ENCODE results near the gene PGLYRP1.

PGLYRP1 gene, protein sequence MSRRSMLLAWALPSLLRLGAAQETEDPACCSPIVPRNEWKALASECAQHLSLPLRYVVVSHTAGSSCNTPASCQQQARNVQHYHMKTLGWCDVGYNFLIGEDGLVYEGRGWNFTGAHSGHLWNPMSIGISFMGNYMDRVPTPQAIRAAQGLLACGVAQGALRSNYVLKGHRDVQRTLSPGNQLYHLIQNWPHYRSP

DNA sequence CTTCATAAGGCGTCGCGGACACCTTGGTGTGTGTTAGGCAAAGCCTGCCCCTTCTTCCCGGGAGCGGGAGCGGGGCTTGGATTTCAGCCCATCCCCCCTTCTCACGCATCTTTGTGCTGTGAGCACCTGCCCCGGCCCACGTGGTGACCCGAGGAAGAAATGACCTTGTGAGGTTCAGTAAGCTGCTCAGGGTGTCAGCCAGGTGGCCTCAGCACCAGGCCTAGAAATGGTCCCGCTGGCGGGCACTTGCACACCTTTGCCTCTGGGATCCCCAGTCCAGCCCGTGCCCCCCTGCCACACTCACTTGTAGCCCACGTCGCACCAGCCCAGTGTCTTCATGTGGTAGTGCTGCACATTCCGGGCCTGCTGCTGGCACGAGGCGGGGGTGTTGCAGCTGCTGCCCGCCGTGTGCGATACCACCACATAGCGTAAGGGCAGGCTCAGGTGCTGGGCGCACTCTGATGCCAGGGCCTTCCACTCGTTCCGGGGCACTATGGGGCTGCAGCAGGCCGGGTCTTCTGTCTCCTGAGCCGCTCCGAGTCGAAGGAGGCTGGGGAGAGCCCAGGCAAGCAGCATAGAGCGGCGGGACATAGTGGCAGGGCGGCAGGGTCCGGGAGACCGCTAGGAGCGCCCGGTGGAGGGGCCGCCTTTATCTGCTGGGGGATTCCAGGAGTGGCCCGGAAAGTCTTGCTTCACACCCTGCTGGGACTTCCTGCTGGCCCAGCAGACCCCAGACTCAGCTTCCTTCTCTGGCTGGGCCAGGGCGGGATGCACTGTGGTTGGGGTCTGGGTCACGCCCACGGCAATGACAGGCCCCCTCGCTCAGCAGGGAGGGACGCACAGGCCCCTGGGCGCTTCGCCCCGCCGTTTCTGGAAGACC, at the start of gene PGLYRP1:
Gene PGLYRP1 (minus strand): TSS at position 623 of the 880 bp plus-strand sequence. CDS start 32 bp downstream, at position 591.
- no peak within 1 kb of the TSS for H3K4me3 ChIP-seq (ENCODE audit: low read length)

DNA sequence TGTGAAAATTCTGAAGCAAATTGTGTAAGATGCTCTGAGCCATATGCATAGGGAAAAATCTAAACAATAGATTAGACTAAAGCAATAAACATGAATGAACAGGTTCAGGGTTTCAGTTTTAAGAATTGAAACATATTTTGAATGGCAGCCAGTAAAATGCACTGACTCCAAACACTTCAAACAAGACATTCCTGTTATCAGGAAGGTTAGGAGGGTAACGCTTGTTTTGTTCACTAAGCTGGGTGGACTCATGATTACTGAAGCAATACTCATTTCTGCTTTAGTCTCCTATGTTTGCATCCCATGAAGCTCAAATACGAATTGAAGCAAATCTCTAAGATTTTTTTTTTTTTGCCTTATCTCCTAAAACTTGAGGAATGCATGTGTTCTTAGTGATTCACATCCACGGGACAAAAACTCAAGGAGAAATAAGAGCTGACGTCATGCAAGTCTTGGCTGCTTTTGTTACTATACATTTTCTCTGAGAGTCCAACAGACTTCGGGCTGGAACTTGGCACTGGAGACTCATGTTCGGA, 47.0 kb upstream of the PGLYRP1 start:
- TF ChIP-seq ZNF274 (IDR thresholded peaks at IDR 0.05; ENCODE audit: low read depth, low read length) = no peak
- H3K4me3 ChIP-seq (ENCODE audit: low read length) = no peak overlapping the region

More for the DNA sequence above, at the start of gene PGLYRP1:
- TF ChIP-seq ZNF274 (IDR thresholded peaks at IDR 0.05; ENCODE audit: low read depth, low read length) = no peak

DNA sequence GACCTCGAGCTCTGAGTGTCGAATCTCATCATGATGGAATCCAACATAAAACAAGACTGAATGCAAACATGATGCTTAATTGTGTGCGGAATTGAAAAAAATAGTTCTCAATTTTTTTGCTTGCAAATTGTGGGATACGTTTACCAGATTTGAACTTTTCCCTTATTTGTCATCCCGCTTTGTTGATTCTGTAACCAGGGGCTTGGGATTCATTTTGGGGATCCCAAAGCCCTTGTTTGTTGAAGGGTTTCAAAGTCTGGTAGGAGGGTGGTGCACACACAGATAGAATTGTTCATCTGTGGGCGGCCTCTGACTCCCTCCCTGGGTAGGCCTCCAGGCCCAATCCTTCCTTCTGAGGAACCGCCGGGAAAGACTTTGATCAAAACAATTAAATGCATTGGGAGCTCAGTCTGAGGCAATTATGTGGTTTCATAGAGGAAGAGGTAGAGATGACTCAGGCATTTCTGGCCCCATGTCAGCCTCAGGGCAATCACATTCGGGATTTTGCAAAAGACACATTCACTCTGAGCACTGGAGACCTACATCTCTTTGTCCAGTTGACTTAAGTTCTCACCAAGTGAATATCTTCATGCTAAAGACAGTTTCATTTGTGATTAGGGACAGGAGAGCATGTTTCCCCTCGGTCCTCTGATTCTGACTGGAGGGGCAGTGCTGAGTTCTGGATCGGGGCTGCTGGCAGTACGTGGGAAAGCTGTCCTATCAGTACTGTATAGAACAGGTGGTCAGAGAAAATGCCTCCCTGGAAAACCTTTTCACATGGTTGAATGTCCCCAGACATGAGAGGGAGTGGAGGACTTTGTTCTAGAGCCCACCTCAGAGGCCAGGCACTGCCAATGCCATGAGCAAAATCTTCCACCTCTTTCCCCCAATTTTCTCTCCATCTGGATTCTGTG, 45.7 kb upstream of the PGLYRP1 start:
- TF ChIP-seq ZNF274 (IDR thresholded peaks at IDR 0.05; ENCODE audit: low read depth, low read length) = no peak
- no peak overlapping the region for H3K4me3 ChIP-seq (ENCODE audit: low read length)

DNA sequence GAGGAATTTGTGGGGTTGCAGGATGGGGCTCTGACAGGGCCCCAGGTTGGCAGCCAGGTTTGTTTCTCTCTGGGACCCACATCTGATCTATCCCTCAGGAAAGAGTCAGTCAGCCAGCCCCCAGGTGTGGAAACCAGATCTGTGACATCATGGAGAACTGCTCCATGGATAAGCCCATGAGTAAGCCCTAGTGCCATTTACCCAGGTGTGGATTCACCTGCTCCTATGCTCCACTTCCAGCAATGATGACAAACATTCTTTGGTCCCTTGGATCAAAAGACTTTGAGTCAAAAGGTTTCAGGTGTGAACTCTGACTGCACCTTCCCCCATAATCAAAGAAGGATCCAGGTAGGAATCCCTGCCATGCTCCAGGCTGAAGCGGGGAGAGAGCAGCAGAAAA, 44.8 kb upstream of the PGLYRP1 start:
- TF ChIP-seq ZNF274 (IDR thresholded peaks at IDR 0.05; ENCODE audit: low read depth, low read length) = no peak
- H3K4me3 ChIP-seq (ENCODE audit: low read length) = no peak overlapping the region

DNA sequence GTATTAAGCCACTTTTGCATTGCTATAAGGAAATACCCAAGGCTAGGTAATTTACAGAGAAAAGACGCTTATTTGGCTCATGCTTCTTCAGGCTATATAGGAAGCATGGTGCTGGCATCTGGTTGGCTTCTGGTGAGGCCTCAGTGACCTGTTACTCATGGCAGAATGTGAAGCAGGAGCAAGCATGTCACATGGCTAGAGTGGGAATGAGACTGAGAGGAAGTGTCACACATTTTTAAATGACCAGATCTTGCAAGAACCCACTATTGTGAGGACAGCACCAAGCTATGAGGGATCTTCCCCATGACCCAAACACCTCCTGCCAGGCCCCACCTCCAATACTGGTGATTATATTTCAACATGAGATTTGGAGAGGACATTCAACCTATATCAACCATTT, 43.6 kb upstream of the PGLYRP1 start:
- no peak for TF ChIP-seq ZNF274 (IDR thresholded peaks at IDR 0.05; ENCODE audit: low read depth, low read length)
- no peak overlapping the region for H3K4me3 ChIP-seq (ENCODE audit: low read length)

DNA sequence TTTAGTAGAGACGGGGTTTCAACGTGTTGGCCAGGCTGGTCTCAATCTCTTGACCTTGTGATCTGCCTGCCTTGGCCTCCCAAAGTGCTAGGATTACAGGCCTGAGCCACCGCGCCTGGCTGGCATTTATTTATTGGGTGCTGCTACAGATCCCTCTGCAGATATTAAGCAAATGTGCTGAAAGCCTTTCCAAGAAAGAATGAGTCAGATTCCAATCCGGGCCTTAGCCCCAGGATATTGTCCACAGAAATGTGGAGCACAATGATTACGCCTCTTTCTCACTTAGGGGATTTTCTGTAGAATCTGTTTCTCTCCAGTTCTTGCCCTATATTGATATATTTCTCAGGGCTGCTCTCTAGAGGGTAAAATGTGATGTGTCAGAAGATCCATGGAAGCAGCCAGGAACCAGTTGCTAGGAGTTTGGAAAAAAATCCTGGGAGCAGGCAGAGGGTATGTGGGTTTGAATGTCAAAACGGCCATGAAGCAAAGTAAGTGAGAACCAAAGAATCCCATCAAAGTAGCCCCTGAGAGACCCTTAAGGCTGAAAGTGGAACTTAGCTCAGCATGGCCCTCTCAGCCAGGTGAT, 42.7 kb upstream of the PGLYRP1 start:
- no peak overlapping the region for H3K4me3 ChIP-seq (ENCODE audit: low read length)
- no peak for TF ChIP-seq ZNF274 (IDR thresholded peaks at IDR 0.05; ENCODE audit: low read depth, low read length)

DNA sequence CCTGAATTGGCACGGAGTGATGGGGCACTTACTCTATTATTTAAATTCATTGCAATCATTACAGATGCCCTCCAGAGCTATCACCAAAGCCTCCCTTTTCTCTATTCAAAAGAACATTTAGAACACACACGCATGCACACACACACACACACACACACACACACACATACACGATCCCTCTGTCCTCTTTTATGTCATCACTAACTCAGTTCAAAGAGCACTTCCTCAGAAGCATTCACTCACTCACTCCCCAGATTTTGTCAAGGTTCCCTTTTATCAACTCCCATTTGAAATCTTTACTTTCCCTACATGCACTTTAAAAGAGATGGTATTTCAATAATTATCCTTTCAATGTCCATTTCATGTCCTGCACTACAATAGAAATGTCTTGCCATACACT, 40.3 kb upstream of the PGLYRP1 start:
- H3K4me3 ChIP-seq (ENCODE audit: low read length) = no peak overlapping the region
- TF ChIP-seq ZNF274 (IDR thresholded peaks at IDR 0.05; ENCODE audit: low read depth, low read length) = no peak

DNA sequence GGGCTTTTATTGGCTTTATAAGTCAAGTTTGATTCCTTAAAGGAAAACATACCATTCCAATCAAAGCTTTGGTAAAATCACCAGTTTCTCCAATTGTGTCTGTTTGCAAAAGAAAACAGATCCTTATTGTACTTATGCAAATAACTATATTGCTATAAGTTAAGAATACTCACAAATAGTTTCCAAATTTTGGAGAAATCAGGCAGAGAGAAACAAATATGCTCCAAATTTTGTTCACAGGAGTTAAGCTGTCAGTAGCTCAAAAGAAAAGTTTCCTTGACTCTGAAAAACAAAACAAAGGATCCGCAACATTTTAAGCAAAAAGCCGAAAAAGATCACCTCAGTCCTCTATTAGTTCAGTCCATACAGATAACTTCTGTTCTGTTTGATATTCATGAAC, 37.2 kb upstream of the PGLYRP1 start:
- TF ChIP-seq ZNF274 (IDR thresholded peaks at IDR 0.05; ENCODE audit: low read depth, low read length) = no peak

DNA sequence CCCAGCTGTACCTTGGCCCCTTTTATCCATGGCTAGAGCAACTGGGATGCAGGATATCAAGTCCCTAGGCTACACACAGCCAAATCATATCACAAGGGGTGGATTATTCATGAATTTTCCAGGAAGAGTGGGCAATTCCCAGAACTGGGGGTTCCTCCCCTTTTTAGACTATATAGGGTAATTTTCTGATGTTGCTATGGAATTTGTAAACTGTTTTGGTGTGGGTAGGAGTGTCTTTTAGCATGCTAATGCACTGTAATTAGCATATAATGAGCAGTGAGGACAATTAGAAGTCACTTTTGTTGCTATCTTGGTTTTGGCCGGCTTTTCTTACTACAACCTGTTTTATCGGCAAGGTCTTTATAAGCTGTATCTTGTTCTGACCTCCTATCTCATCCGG, 35.9 kb upstream of the PGLYRP1 start:
- TF ChIP-seq ZNF274 (IDR thresholded peaks at IDR 0.05; ENCODE audit: low read depth, low read length) = no peak

More for the DNA sequence above, 37.2 kb upstream of the PGLYRP1 start:
- no peak overlapping the region for H3K4me3 ChIP-seq (ENCODE audit: low read length)

DNA sequence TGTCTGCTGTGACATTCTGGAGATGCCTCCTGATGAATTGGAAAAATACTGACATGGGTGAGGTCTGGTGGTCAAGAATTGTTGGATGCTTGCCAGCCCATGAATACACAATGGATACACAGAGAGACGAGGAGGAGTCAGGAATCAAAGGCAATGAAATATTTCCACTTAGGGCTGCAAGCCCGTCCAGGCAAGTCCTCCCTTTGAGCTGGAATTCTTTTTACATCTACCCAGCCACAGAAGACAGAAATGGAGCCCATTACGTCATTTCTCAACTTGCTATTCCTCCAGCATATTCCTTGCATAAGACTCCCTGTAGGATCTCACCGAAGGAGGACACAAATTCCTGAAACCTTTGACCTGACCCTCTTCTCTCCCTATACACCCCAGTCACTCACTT, 33.7 kb upstream of the PGLYRP1 start:
- no peak for TF ChIP-seq ZNF274 (IDR thresholded peaks at IDR 0.05; ENCODE audit: low read depth, low read length)
- no peak overlapping the region for H3K4me3 ChIP-seq (ENCODE audit: low read length)

More for the DNA sequence above, 35.9 kb upstream of the PGLYRP1 start:
- H3K4me3 ChIP-seq (ENCODE audit: low read length) = no peak overlapping the region

DNA sequence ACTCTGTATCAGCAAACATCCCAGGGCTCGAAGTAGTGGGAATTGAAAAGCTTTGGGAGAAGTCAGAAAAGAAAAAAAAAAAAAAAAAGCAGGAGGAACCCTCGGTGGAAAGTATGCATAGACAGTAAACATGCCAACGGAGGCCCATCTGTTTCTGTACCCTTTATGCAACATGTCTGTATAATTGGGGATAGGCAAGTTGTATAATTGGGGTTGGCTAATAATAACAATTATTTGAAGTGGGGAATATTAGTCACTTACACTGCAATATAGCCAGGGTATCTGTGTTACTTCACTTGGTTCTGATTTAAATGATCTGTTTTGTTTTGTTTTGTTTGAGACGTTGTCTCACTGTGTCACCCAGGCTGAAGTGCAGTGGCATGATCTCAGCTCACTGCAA, 30.0 kb upstream of the PGLYRP1 start:
- no peak for TF ChIP-seq ZNF274 (IDR thresholded peaks at IDR 0.05; ENCODE audit: low read depth, low read length)
- H3K4me3 ChIP-seq (ENCODE audit: low read length) = no peak overlapping the region

DNA sequence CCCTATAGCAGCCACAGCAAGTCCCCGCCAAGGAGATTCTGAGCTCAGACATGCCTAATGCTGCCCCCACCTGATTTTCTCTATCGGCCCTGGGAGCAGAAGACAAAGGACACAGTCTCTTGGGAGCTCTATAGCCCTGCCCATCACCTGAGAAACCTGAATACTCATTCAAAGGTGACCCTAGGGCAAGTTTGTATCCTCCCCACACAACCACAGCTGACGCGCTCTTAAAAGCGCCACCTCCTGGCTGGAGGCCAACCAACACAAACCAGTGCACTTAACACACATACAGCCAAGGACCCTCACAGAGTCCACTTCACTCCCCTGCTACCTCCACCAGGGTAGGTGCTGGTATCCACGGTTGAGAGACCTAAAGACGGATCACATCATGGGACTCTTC, 26.7 kb upstream of the PGLYRP1 start:
- H3K4me3 ChIP-seq (ENCODE audit: low read length) = no peak overlapping the region
- no peak for TF ChIP-seq ZNF274 (IDR thresholded peaks at IDR 0.05; ENCODE audit: low read depth, low read length)

DNA sequence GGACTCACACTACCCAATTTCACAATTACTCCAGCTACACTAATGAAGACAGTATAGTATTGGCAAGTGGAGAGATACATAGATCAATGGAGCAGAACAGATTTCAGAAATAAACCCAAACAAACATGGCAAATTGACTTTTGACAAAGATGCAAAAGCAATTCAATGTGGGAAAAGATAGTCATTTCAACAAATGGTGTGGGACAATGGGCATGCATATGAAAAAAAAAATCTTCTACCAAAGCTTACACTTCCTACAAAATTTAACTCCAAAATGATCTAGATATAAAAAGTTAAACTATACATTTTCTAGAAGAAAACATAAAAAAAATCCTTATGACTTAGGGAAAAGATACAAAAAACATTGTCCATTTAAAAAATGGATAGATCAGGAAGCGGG, 20.7 kb upstream of the PGLYRP1 start:
- TF ChIP-seq ZNF274 (IDR thresholded peaks at IDR 0.05; ENCODE audit: low read depth, low read length) = no peak
- no peak overlapping the region for H3K4me3 ChIP-seq (ENCODE audit: low read length)

Measured in GM08714 (cell line).